T-helper 1 cell (primary cell): ENCODE results near the gene PIGS.

ENCODE experiments used
- DNase-seq, 5 donors: peaks; one replicate each; pipeline ENCODE4 v3.0.0-alpha.2; 2012 to 2020

PIGS gene

DNA sequence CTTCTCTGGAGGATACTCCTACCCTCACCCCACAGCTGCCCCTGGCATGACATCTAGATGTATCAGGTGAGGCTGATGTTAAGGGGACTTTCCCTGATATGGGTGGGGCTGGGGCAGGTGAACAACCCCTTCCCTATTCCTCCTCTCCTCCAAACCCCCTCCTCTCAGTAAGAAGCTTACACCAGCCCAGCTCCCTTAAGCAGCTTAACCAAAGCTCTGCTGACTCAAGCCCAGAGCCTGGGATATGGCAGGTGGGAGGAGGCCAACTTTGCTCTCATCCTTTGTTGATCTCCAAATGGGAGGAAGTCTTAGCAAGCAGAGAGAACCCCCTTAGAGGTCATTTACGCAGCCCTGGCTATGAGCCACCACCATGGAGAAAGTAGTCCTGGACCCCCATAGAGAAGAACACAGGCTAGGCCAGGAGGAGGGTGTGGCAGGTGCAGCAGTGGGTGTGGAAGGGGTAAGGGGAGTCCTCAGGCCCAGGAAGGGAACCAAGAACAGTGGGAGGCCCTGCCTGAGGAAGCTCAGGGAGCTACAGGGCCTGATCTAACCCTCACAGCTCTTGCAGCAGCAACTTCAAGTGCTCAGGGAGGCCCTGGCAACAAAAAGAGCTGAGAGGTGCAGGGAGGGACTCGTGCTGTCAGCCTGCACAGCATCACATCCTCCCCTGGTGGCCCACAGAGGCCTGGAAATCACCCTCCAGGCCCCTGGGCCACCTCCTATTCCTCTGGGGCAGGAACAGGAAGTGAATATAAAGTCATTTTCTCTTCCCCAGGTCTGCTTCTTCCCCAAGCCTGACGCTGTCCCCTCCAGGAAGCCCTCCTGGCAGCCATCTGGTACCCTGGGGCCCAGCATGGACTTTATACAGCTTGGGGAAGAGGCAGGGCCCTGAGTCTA lies 21.8 kb downstream of the PIGS start:
- DNase-seq = peak; percentile 48 to 89 (median 62)

DNA sequence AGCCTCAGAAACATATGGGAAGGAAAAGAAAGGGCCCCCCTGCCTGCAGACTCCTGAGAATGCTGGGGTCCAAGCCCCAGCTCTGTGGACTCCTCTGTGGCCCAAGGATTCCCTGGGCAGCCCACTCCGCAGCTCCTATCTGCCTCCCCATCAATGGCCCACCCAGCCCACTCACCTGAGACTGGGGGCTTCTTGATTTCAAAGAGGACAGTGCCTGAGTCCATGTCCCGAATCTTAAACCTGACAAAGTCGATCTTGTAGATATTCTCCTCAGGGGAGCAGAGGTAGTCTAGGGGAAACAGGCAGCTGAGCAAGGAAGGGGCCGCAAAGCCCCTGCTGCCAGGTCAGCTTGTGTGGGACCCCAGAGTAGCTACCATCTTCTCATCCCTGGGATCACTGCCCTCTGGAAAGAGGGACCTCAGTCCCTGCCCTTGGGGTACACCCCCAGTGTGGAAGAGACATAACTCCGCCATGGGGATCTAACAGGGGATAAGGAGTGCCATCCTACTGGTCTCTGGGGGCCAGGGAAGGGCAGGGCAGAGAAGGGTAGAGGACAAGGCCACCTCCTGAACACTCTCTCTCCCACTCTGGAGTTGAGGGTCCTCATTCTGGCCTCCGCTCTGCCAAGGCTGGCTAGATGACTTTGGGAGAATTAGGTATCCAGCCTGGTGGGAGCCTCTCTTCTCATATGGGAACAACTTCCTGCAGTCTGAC lies 22.8 kb downstream of the PIGS start:
- DNase-seq = no peak

DNA sequence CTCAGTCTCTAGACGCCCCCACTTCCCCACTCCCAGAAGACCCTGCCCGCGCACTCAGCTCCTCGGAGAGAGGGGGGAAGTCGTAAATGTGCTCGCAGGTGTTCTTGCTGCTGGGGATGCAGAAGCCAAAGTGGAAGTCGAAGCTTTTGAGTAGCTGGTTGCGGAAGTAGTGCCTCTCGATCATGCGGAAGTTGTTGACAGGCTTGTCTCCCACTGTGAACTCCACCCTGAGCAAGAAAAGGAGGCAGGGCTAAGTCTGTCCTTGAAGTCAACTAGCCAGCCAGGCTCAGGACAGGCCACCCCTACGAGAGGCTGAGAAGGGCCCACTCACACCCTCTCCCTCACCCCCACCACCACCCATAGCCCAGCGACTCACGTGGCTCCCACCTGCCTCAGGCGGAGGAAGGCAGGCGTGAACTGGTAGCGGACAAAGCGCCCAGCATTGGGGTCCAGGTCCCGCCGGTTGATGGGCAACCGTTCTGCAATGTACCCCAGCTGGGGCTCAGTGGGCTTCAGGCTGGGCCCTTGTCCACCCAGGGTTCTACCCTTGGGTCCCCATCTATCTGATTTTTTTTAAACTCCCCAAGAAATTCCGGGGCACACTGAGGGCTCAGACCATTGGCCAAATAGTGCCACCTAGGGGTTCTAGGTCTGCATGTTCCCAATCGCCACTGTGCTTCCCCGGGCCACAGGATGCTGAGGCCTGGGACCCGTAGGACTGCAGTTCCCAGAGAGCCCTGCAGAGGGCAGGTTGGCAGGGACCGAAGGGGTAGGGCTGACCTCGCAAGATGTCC lies 23.5 kb downstream of the PIGS start:
- peak; percentile 21 to 73 (median 38) for DNase-seq

DNA sequence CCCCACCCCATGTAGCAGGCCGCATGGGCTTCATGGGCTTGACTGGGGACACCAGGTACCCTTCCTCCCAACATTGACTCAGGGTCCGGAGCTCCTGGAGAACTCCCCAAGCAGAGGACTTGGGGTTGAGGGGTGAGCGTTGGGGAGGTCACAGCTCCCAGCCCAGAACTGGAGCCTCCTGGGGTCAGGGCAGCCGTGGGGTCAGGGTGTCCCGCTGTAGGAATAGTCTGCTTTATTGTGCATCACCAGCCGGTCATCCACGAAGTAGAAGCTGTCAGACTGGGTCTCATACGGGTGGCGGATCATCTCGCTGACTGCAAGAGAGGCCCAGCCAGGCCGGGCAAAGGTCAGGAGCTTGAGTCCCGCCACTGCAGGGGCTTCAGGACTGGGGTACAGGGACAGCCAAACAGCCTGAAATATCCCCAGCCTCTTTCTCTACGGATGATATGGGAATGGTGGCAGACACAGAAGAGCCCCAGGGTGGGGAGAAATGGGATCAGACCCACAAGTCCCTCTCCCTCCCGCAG lies 24.2 kb downstream of the PIGS start:
- no peak for DNase-seq

DNA sequence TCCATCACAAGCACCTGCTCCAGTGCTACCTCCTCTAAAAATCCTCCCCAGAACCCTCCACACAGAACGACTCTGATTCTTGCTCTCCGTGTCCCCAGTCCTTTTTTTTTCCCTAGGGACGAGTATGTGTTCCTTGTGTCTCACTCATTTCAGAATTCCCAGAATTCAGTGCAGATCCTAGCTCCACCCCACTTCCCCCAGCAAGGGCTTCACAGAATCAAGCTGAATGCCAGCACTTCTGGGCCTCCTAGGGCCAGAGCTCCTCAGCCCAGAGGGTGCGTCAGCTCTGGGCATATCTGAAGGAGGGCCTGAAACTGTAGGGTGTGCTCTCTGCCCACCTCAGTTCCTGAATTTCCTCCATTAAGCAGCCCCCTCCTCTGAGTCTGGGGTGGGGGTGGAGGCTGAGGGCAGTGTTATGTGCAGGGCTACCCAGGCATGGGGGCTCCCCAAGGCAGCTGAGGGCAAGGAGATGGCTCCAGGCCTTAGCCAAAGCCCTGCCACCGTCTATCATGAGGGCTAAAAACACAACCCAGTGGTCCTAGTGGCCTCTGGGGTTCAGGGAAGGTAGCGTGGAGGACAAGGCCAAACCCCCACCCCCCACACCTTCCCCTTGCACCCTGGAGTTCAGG lies 25.4 kb downstream of the PIGS start:
- DNase-seq = no peak

- DNase-seq = no peak
Measured at GRCh38 chr17:28545141-28545503, 26.2 kb downstream of the PIGS start.

- no peak for DNase-seq
Measured at GRCh38 chr17:28544402-28545140, 26.8 kb downstream of the PIGS start.

- DNase-seq = no peak
Measured at GRCh38 chr17:28541439-28541838, 29.9 kb downstream of the PIGS start.

DNA sequence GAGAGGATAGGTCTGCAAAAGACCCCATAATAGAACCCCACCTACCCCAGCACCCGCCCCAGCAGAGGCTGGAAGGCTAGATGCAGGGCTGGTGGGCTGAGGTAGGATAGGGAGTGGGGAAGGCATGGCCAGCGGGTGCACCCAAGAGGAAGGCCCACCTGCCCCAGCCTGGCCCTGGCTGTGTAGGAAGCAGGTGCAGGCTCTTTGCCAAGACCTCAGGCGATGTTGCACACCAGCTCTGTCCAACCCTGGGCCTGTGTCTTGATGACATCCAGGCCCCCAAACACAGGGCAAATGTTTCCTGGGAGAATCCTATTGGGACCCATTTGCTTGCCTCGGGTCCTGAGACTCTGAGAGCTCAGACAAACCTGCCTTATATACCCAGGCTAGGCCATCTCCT lies 31.1 kb downstream of the PIGS start:
- no peak for DNase-seq

GRCh38 chr17:28538296-28538895 lies 32.9 kb downstream of the PIGS start:
- no peak for DNase-seq

GRCh38 chr17:28537219-28537610 lies 34.1 kb downstream of the PIGS start:
- DNase-seq = no peak

DNA sequence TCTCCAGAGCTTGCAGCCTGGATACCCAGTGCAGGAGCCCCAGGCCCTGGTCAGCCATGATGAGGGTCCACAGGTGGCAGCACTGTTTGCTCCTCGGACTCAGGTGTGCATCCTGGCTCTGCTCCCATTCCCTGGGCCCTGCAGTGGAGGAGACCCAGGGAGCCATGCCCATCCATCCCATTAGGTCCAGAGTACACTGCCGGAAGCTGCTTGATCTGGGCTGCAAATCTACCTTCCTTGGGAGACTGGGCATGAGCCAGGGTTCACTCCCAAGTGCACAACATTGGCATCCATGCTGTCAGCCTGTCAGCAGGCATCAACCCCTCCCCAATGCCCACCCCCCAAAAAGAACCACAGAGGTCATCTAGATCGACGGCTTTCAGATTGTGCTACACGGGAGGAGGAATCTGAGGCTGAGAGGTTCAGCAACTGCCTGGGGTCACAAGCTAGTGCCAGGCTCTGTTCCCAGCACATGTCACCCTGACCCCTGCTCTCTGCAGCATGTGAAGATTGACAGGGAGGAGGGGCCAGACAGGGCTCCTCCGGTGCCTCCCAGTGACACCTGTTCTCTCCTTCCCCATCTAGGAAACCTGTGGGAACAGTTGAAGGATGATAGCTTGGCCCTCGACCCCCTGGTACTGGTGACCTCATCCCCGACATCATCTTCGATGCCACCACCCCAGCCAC lies 34.6 kb downstream of the PIGS start:
- no peak for DNase-seq

- DNase-seq = no peak
Measured at GRCh38 chr17:28534740-28535375, 36.5 kb downstream of the PIGS start.

DNA sequence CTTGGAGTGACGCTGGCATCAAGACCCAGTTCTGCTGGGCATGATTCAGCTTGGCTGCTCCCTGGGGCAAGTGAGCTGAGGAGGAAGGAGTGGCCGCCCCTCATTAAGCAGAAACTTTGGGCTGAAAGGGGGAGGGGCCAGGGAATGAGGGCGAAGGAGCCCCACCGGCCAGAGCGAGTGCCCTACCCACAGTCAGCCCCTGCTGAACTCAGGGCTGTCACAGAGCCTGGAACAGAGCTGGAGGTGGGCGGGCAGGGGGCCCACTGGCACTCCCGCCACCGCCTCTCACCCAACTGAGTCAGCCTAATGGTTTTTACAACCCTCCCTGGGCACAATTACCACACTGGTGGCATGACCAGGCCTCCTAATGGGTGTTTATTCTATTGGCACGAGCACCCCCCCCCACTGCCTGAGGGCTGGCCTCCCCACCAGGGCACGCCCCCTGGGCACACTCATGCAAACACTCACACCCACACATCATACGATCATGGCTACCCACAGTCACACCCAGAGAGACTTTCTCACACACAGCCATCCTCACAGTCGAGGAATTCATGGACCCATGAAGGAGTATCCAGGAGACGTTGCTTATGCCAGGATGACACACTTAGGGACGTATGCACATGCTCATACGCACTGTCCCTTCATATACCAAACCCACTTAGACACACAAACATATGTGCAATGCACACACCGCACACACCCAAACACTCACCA lies 38.1 kb downstream of the PIGS start:
- DNase-seq = no peak

DNA sequence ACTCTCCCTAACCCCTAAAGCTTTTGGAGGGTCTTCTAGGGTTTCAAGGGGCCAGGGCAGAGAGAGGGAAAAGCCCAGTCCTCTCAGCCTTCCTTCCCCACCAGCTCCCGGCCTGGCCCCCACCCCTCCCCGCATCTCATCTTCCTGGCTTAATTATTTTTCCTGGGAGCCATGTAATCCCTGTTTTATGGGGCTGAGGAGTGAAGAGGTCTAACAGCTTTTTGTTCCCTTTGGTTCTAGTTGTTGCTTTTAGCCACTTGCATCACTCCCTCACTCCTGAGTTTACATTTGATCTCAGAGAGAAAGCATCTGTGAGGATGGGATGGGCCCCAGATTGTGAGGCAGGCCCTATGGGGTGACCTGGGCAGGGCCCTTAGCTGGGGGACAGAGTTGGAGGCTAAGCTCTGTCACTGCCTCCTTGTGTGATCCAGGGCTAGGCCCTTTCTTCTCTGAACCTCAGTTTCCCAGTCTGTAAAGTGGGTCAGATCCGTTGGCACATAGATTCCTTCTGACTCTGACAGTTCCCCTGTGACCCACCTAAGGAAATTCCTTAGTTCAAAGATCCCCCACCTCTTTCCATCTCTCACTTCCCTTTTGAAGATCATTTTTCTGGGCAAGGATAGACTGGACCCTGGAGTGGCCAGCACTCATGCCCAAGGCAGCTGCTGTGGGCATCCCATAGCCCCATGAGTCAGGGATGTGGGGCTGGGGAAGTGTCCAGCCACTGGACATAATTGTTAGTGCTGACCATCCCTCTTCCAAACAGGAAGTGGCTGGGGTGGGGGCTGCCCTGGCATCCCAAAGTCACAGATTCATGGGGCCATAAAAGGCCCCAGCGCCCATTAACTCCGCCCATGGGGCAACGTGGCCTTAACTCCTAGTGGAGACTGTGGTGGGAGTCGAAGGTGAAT lies 39.0 kb downstream of the PIGS start:
- no peak for DNase-seq

DNA sequence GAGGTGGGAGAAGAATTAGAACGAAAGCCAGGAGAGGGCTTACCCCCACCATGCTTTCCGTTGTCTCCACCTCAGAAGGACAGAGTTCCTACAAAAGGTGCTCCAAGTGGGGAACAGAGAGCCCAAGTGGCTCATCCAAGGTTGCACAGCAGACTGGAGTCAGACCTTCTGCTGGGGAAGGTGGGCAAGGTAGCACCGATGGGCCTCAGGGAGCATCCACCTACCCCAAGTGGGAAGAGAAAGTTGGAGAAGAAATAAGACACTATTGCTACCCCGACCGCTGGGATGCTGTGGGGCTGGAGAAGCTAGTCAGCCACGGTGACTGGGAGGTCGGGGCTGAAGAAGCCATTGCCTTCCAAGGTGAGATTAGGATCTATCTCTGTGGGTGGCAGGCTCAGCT lies 40.4 kb downstream of the PIGS start:
- DNase-seq = no peak

GRCh38 chr17:28530250-28530649 lies 41.1 kb downstream of the PIGS start:
- no peak for DNase-seq

- no peak for DNase-seq
Measured at GRCh38 chr17:28529013-28529400, 42.3 kb downstream of the PIGS start.
